GM12892 (cell line): Measurements from ENCODE around the gene OTOGL.

ENCODE experiments used
- POLR2A ChIP-seq: IDR thresholded peaks from 2 replicates; pipeline ENCODE4 v1.6.1; 2011; ENCODE audit warnings: low read depth, low read length, control low read depth
- POLR2AphosphoS5 ChIP-seq: IDR thresholded peaks from 2 replicates; pipeline ENCODE4 v1.6.1; 2011; ENCODE audit warnings: low read depth, low read length, control low read depth

GRCh38 chr12:80234667-80235066, 135.3 kb downstream of the OTOGL start:
- TF ChIP-seq POLR2AphosphoS5, result no peak
- TF ChIP-seq POLR2A, result no peak
